ENCODE data around the gene KIAA1217.

KIAA1217 gene

GRCh38 chr10:24449769-24450310 is 240.9 kb downstream of the KIAA1217 start:
- H2AFZ ChIP-seq (ENCODE audit: low read length): no peak overlapping the region
- H3K27me3 ChIP-seq (ENCODE audit: insufficient read depth, low read length): no peaks in the 10 kb centered on the region
- no peaks in the 10 kb centered on the region for H3F3A ChIP-seq (ENCODE audit: insufficient read depth, low read length)
- H3K36me3 ChIP-seq (ENCODE audit: insufficient read depth, low read length): no peaks in the 10 kb centered on the region
- H3K4me2 ChIP-seq (ENCODE audit: low read length): no peak overlapping the region
- H3K9me3 ChIP-seq (ENCODE audit: low read length): no peaks in the 10 kb centered on the region
- no peak overlapping the region for H3K9ac ChIP-seq (ENCODE audit: low read length)
- H3K79me2 ChIP-seq (ENCODE audit: insufficient read depth, low read length): no peaks in the 10 kb centered on the region
- no peak for TF ChIP-seq EZH2 (IDR thresholded peaks at IDR 0.05; ENCODE audit: borderline replicate concordance, low read length)
- TF ChIP-seq, protein P1, sequence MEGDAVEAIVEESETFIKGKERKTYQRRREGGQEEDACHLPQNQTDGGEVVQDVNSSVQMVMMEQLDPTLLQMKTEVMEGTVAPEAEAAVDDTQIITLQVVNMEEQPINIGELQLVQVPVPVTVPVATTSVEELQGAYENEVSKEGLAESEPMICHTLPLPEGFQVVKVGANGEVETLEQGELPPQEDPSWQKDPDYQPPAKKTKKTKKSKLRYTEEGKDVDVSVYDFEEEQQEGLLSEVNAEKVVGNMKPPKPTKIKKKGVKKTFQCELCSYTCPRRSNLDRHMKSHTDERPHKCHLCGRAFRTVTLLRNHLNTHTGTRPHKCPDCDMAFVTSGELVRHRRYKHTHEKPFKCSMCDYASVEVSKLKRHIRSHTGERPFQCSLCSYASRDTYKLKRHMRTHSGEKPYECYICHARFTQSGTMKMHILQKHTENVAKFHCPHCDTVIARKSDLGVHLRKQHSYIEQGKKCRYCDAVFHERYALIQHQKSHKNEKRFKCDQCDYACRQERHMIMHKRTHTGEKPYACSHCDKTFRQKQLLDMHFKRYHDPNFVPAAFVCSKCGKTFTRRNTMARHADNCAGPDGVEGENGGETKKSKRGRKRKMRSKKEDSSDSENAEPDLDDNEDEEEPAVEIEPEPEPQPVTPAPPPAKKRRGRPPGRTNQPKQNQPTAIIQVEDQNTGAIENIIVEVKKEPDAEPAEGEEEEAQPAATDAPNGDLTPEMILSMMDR (IDR thresholded peaks at IDR 0.05; ENCODE audit: low read length): no peak
- H3K9me2 ChIP-seq (ENCODE audit: low read depth, low read length): no peaks in the 10 kb centered on the region
- H3K4me3 ChIP-seq (ENCODE audit: low read depth, low read length, poor library complexity, severe bottlenecking): no peak overlapping the region
- H3K4me1 ChIP-seq (ENCODE audit: insufficient read depth, low read length, severe bottlenecking): no peaks in the 10 kb centered on the region
- H3K27ac ChIP-seq (ENCODE audit: low read depth, low read length, poor library complexity, severe bottlenecking): no peak overlapping the region
- no peaks in the 10 kb centered on the region for H4K20me1 ChIP-seq (ENCODE audit: insufficient read depth, low read length)

DNA sequence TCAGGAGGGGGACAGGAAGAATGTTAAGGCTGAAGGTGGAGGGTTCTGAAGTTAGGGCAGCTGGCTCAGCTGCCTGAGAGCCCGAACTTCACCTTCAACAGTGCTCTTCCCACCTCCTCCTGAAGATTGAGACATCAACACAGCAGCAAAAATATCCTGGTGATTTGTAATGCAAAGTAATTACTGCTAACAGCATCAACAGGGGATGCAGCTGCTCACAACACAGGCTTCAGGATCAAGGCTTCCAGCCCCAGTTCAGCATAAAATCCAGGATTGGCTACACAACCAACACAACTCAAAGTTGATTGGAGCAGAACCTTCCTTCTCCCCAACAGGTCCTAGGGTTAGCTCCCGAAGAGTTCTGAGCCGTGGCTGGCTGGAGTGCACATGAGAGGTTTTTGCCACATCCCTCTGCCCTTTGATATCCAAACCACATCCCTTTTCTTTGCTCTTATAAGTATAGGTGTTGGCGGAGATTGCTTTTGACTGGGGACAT is 242.4 kb downstream of the KIAA1217 start:
- no peak overlapping the region for H3K4me3 ChIP-seq (ENCODE audit: low read depth, low read length, poor library complexity, severe bottlenecking)
- H4K20me1 ChIP-seq (ENCODE audit: insufficient read depth, low read length): no peaks in the 10 kb centered on the region
- no peaks in the 10 kb centered on the region for H3K4me1 ChIP-seq (ENCODE audit: insufficient read depth, low read length, severe bottlenecking)
- no peaks in the 10 kb centered on the region for H3F3A ChIP-seq (ENCODE audit: insufficient read depth, low read length)
- TF ChIP-seq, protein P1 (IDR thresholded peaks at IDR 0.05; ENCODE audit: low read length): no peak
- no peak for TF ChIP-seq EZH2 (IDR thresholded peaks at IDR 0.05; ENCODE audit: borderline replicate concordance, low read length)
- no peaks in the 10 kb centered on the region for H3K27me3 ChIP-seq (ENCODE audit: insufficient read depth, low read length)
- no peak overlapping the region for H3K4me2 ChIP-seq (ENCODE audit: low read length)
- H3K9ac ChIP-seq (ENCODE audit: low read length): no peak overlapping the region
- no peaks in the 10 kb centered on the region for H3K9me3 ChIP-seq (ENCODE audit: low read length)
- no peaks in the 10 kb centered on the region for H3K36me3 ChIP-seq (ENCODE audit: insufficient read depth, low read length)
- H3K79me2 ChIP-seq (ENCODE audit: insufficient read depth, low read length): no peaks in the 10 kb centered on the region
- no peaks in the 10 kb centered on the region for H3K9me2 ChIP-seq (ENCODE audit: low read depth, low read length)
- H3K27ac ChIP-seq (ENCODE audit: low read depth, low read length, poor library complexity, severe bottlenecking): no peak overlapping the region
- no peak overlapping the region for H2AFZ ChIP-seq (ENCODE audit: low read length)

DNA sequence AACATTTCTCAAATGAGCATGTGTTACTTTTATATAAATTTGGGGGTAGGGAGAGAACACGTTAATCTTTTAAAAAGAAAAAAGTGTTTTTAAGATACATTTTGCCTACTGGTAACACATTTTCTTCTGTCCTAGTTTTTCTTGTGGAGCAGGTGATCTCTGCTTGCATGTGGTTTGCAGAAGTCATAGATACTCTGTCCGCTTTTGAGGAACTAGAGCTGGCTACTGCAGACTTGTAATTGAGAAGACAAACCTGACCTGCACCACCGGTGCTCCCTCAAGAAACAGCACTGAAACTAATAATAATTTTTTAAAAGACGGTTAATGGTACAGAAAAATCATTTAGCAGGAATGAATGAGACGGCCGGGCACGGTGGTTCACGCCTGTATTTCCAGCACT is 243.1 kb downstream of the KIAA1217 start:
- no peaks in the 10 kb centered on the region for H3K4me1 ChIP-seq (ENCODE audit: insufficient read depth, low read length, severe bottlenecking)
- no peak overlapping the region for H3K27ac ChIP-seq (ENCODE audit: low read depth, low read length, poor library complexity, severe bottlenecking)
- H3K4me3 ChIP-seq (ENCODE audit: low read depth, low read length, poor library complexity, severe bottlenecking): no peak overlapping the region
- H3K27me3 ChIP-seq (ENCODE audit: insufficient read depth, low read length): no peaks in the 10 kb centered on the region
- no peak for TF ChIP-seq EZH2 (IDR thresholded peaks at IDR 0.05; ENCODE audit: borderline replicate concordance, low read length)
- TF ChIP-seq, protein P1 (IDR thresholded peaks at IDR 0.05; ENCODE audit: low read length): no peak
- H3K9me2 ChIP-seq (ENCODE audit: low read depth, low read length): no peaks in the 10 kb centered on the region
- no peak overlapping the region for H3K4me2 ChIP-seq (ENCODE audit: low read length)
- no peaks in the 10 kb centered on the region for H3K9me3 ChIP-seq (ENCODE audit: low read length)
- no peaks in the 10 kb centered on the region for H3K36me3 ChIP-seq (ENCODE audit: insufficient read depth, low read length)
- H3K79me2 ChIP-seq (ENCODE audit: insufficient read depth, low read length): no peaks in the 10 kb centered on the region
- no peak overlapping the region for H2AFZ ChIP-seq (ENCODE audit: low read length)
- no peak overlapping the region for H3K9ac ChIP-seq (ENCODE audit: low read length)
- H4K20me1 ChIP-seq (ENCODE audit: insufficient read depth, low read length): no peaks in the 10 kb centered on the region
- H3F3A ChIP-seq (ENCODE audit: insufficient read depth, low read length): no peaks in the 10 kb centered on the region
